Esophagus squamous epithelium (tissue), 5 donors: ENCODE measurements around the gene CFAP77. TPM values are rescaled to one million over a fixed set of nuclear protein-coding genes. Genes with fewer than 3 reads are reported as not detected.

Experiments
- DNase-seq: peaks from one replicate; lab custom pipeline; 2025; lab: John Stamatoyannopoulos, UW
- H3K27ac ChIP-seq, 4 donors: fragments of 200-600 bp; sonication (generic); one replicate each; pipeline ENCODE4 v1.5.1; 2016 to 2019; ENCODE audit warnings: mild to moderate bottlenecking in 1 of 4
- H3K27me3 ChIP-seq, 4 donors: fragments of 200-600 bp; sonication (generic); 1 replicate in 3 of 4; 2 replicates in 1 of 4; pipeline versions ENCODE4 v1.5.1 to v1.6.0; 2017 to 2021; ENCODE audit warnings: antibody characterized with exemption in 1 of 4
- H3K36me3 ChIP-seq, 3 donors: fragments of 200-600 bp; sonication (generic); one replicate each; pipeline ENCODE4 v1.5.1; 2016 to 2019
- H3K4me1 ChIP-seq, 3 donors: fragments of 200-600 bp; sonication (generic); one replicate each; pipeline ENCODE4 v1.5.1; 2017 to 2019
- H3K4me3 ChIP-seq, 4 donors: fragments of 200-600 bp; sonication (generic); 1 replicate in 3 of 4; 2 replicates in 1 of 4; pipeline ENCODE4 v1.5.1; 2016 to 2019; ENCODE audit warnings: mild to moderate bottlenecking in 2 of 4, moderate library complexity in 1 of 4
- H3K9me3 ChIP-seq, 3 donors: fragments of 200-600 bp; sonication (generic); one replicate each; pipeline ENCODE4 v1.5.1; 2016 to 2019
- POLR2A ChIP-seq, 4 donors: fragments of 450-650 bp; IDR thresholded peaks; one replicate each; pipeline ENCODE4 v1.6.1; 2017; ENCODE audit warnings: antibody characterized with exemption in 4 of 4, mild to moderate bottlenecking in 4 of 4, moderate library complexity in 3 of 4
- WGBS, 2 donors: methylation state at CpG; one replicate each; pipeline ENCODE4 v1.1.5; 2018; 5-methylcytosine and 5-hydroxymethylcytosine counted together
- intact Hi-C: fragments of 100-400 bp; cut with DNase I; formaldehyde crosslinking; loops from one replicate; pipeline ENCODE4 v1.15.0; 2022
- total RNA-seq, 4 donors: library from RNA; depleted of rRNA; stranded (reverse); fragments of >200 nt; gene quantifications; one replicate each; pipeline ENCODE4 v1.1.0, GENCODE V29; 2016
- TF ChIP-seq, protein P1 (sequence below), 6 experiments: fragments of 450-650 bp in 4 of 6; fragments of 200-600 bp in 2 of 6; sonication (generic) in 2 of 6; IDR thresholded peaks; one replicate each; pipeline ENCODE4 v1.5.1; 2016 to 2019; ENCODE audit warnings: antibody characterized with exemption in 6 of 6, mild to moderate bottlenecking in 4 of 6, moderate library complexity in 4 of 6
- donor health status: DM: yes; HTN: yes; CAD: no.

Gene CFAP77
- total RNA-seq, 4 donors from 2014 or later: not detected

DNA sequence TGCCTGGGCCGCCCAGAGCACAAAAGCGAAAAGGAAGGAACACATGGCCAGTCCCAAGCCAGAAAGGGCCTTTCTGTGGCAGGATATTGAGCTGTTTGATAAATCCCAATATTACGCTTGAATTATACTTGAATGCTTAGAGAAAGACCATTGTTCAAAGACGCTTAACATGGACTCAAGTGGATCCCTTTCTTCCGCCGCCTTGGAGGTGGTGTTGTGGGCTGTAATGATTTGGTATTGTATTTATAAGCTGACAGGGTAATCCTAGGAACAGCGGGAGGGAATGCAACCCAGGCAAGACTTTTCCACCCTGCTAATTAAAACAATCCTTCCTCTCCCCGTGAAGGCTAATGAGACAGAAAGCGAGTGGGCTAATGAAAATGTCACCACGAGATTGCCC lies 24.9 kb downstream of the CFAP77 start:
- intact Hi-C loops: no loop called here
- H3K36me3 ChIP-seq: no peaks in the 10 kb centered on the region
- no peak overlapping the region for H3K4me3 ChIP-seq
- H3K9me3 ChIP-seq: no peaks in the 10 kb centered on the region
- DNase-seq: no peak
- H3K4me1 ChIP-seq: no peaks in the 10 kb centered on the region
- TF ChIP-seq POLR2A (IDR thresholded peaks at IDR 0.05): no peak
- TF ChIP-seq, protein P1, sequence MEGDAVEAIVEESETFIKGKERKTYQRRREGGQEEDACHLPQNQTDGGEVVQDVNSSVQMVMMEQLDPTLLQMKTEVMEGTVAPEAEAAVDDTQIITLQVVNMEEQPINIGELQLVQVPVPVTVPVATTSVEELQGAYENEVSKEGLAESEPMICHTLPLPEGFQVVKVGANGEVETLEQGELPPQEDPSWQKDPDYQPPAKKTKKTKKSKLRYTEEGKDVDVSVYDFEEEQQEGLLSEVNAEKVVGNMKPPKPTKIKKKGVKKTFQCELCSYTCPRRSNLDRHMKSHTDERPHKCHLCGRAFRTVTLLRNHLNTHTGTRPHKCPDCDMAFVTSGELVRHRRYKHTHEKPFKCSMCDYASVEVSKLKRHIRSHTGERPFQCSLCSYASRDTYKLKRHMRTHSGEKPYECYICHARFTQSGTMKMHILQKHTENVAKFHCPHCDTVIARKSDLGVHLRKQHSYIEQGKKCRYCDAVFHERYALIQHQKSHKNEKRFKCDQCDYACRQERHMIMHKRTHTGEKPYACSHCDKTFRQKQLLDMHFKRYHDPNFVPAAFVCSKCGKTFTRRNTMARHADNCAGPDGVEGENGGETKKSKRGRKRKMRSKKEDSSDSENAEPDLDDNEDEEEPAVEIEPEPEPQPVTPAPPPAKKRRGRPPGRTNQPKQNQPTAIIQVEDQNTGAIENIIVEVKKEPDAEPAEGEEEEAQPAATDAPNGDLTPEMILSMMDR (IDR thresholded peaks at IDR 0.05): no peak
- 55 to 56% methylated on average over 10 of the region's 10 CpGs for WGBS, 2 donors
- H3K27ac ChIP-seq: no peak overlapping the region
- peaks cover 0 to 78% (median 0%) of the 10 kb centered on the region in 4 donors for H3K27me3 ChIP-seq

DNA sequence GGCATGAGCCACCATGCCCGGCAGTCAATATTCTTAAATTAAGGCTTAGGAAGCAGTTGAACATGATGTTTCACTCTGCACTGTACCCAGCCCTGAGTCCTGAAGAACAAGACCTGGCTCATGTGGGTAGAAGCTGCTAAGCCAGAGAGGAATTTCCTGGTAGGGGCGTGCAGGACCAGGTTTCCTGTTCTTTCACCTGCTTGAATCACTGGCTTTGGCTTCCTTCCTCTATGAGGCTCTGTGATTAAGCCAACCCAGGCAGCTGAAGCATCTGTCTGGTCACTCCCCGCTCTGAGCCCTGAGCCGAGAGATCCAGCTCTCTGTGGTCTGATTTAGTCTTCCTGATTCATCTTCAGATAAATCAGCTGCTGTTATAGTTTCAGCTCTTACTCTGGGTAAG lies 29.1 kb downstream of the CFAP77 start:
- DNase-seq: no peak
- Histone ChIP-seq H3K27me3 (peaks cover 0 to 84% (median 0%) of the 10 kb centered on the region in 4 donors), H3K4me3 (no peak overlapping the region), H3K4me1 (no peaks in the 10 kb centered on the region), H3K9me3 (no peaks in the 10 kb centered on the region), H3K27ac (no peak overlapping the region), H3K36me3 (no peaks in the 10 kb centered on the region)
- WGBS, 2 donors: 50 to 82% methylated on average over 1 to 2 of the region's 4 CpGs
- no peak for TF ChIP-seq POLR2A (IDR thresholded peaks at IDR 0.05)
- TF ChIP-seq, protein P1 (IDR thresholded peaks at IDR 0.05): no peak
- intact Hi-C loops: no loop called here

DNA sequence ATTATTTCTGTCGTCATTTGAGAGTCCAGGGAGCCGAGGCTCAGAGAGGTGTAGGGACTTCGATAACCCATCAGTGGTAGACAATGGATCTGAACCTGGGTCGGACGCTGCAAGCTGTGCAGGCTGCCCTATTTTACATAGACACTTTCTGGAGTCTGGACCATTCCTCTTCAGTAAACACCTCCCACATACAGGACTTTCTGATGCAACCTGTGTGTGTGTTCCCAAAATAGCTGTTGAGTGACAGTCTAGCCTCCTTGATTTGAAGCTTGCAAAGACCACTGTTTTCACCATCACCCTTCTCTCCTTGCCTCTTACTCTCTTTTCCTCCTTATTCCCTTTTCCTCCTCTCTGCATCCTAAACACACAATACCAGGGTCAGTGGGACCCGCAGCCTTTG lies 30.7 kb downstream of the CFAP77 start:
- no peak for TF ChIP-seq POLR2A (IDR thresholded peaks at IDR 0.05)
- TF ChIP-seq, protein P1 (IDR thresholded peaks at IDR 0.05): no peak
- H3K4me3 ChIP-seq: no peak overlapping the region
- peaks cover 0 to 84% (median 0%) of the 10 kb centered on the region in 4 donors for H3K27me3 ChIP-seq
- H3K36me3 ChIP-seq: no peaks in the 10 kb centered on the region
- no peaks in the 10 kb centered on the region for H3K9me3 ChIP-seq
- H3K4me1 ChIP-seq: no peaks in the 10 kb centered on the region
- WGBS, 2 donors: 62 to 73% methylated on average over 6 of the region's 6 CpGs
- intact Hi-C loops: no loop called here
- DNase-seq: no peak
- H3K27ac ChIP-seq: no peak overlapping the region

DNA sequence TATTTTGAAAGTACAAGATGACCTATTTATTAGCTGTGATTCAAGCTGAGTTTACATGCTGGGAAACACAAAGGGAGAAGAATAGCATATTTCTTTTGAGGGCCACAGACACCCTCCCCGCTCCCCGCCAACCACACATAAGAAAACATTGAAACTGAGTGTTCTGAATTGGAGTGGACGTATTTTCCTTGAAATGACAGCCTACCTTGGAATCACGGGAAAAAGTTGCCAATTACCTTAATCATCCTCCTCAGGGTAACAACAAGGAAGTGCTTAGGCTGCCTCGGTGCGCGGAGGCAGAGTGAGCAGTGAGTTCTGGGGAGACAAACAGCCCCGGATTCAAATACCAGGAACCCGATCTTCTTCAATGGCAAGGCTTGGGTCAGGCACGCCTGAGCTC lies 31.4 kb downstream of the CFAP77 start:
- no peaks in the 10 kb centered on the region for H3K36me3 ChIP-seq
- H3K27ac ChIP-seq: no peak overlapping the region
- H3K27me3 ChIP-seq: peaks cover 0 to 83% (median 0%) of the 10 kb centered on the region in 4 donors
- 47 to 48% methylated on average over 6 to 7 of the region's 10 CpGs for WGBS, 2 donors
- DNase-seq: no peak
- TF ChIP-seq, protein P1 (IDR thresholded peaks at IDR 0.05): no peak
- no peak for TF ChIP-seq POLR2A (IDR thresholded peaks at IDR 0.05)
- no peak overlapping the region for H3K4me3 ChIP-seq
- H3K4me1 ChIP-seq: no peaks in the 10 kb centered on the region
- intact Hi-C loops: no loop called here
- no peaks in the 10 kb centered on the region for H3K9me3 ChIP-seq

DNA sequence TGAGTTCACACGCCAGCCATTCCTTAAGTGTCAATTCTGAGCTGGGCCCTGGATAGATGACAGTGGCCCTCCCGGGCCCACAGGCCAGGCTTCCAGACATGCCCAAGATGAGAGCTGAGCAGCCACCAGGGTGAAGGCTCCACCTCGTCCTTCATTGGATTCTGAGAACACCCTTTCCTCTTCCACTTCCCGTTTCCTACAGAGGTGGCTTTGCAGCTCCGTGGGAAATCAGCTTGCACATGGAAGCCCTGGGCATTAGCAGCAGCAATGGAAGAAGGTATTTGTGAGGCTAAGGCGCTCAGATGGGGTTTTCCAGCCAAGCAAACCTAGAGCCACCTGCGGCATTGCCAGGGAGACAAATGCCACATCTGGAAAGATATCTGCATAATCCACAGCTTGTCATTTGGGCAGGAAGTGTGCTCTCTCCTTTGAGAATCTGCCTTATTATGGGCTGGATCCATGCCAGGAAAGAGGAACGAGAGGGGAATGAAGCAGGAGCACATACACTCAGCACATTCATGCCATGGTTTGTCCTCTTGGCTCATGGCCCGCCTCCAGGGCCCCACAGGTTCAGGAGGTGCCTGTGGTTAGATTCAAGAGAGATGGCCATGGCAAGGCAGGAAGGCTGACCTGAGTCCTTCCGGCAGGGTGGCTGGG lies 34.1 kb downstream of the CFAP77 start:
- Histone ChIP-seq H3K9me3 (no peaks in the 10 kb centered on the region), H3K4me1 (no peaks in the 10 kb centered on the region), H3K36me3 (no peaks in the 10 kb centered on the region), H3K27ac (no peak overlapping the region), H3K4me3 (no peak overlapping the region), H3K27me3 (peaks cover 0 to 82% (median 0%) of the 10 kb centered on the region in 4 donors)
- intact Hi-C loops: no loop called here
- TF ChIP-seq, protein P1 (IDR thresholded peaks at IDR 0.05): no peak
- no peak for TF ChIP-seq POLR2A (IDR thresholded peaks at IDR 0.05)
- 54 to 69% methylated on average over 7 to 8 of the region's 10 CpGs for WGBS, 2 donors
- no peak for DNase-seq
